Mesodermal cell (in vitro differentiated cells): ENCODE measurements around the gene PCDH11Y. TPM values are rescaled to one million over a fixed set of nuclear protein-coding genes. Genes with fewer than 3 reads are reported as not detected.
"Not testable (repeated sequence)": the region's sequence is repeated elsewhere in the genome, so short reads cannot be mapped to it uniquely, and the experiment has no call there.

Source experiments
- H3K27ac ChIP-seq: 2 replicates; pipeline ENCODE4 v1.7.0; 2013; ENCODE audit warnings: mild to moderate bottlenecking, low read depth, low read length, moderate library complexity; ENCODE audit not compliant: severe bottlenecking
- H3K36me3 ChIP-seq: 2 replicates; pipeline ENCODE4 v1.7.1; 2013; ENCODE audit warnings: mild to moderate bottlenecking, low read length, moderate library complexity; ENCODE audit not compliant: control insufficient read depth, insufficient read depth
- H3K4me1 ChIP-seq: one replicate; pipeline ENCODE4 v1.7.1; 2013; ENCODE audit warnings: mild to moderate bottlenecking, low read length; ENCODE audit not compliant: insufficient read depth, control insufficient read depth, poor library complexity, severe bottlenecking
- H3K4me3 ChIP-seq: 2 replicates; pipeline ENCODE4 v1.7.0; 2013; ENCODE audit warnings: low read length, control low read depth, mild to moderate bottlenecking; ENCODE audit not compliant: insufficient read depth, poor library complexity, severe bottlenecking; ENCODE audit errors: extremely low read depth
- H3K9me3 ChIP-seq: 2 replicates; pipeline ENCODE4 v1.7.1; 2013; ENCODE audit warnings: mild to moderate bottlenecking, low read length, moderate library complexity; ENCODE audit not compliant: control insufficient read depth
- WGBS, 2 experiments: methylation state at CpG; one replicate each; pipeline ENCODE4 v1.1.5; 2013; ENCODE audit warnings: missing lambda C conversion rate in 2 of 2; ENCODE audit not compliant: insufficient coverage in 2 of 2; 5-methylcytosine and 5-hydroxymethylcytosine counted together
- polyA plus RNA-seq, 2 experiments: library from polyadenylated mRNA; stranded (reverse); fragments of 50-300 nt; gene quantifications; one replicate each; pipeline ENCODE4 v1.2.3, GENCODE V29; 2013

PCDH11Y gene, protein sequence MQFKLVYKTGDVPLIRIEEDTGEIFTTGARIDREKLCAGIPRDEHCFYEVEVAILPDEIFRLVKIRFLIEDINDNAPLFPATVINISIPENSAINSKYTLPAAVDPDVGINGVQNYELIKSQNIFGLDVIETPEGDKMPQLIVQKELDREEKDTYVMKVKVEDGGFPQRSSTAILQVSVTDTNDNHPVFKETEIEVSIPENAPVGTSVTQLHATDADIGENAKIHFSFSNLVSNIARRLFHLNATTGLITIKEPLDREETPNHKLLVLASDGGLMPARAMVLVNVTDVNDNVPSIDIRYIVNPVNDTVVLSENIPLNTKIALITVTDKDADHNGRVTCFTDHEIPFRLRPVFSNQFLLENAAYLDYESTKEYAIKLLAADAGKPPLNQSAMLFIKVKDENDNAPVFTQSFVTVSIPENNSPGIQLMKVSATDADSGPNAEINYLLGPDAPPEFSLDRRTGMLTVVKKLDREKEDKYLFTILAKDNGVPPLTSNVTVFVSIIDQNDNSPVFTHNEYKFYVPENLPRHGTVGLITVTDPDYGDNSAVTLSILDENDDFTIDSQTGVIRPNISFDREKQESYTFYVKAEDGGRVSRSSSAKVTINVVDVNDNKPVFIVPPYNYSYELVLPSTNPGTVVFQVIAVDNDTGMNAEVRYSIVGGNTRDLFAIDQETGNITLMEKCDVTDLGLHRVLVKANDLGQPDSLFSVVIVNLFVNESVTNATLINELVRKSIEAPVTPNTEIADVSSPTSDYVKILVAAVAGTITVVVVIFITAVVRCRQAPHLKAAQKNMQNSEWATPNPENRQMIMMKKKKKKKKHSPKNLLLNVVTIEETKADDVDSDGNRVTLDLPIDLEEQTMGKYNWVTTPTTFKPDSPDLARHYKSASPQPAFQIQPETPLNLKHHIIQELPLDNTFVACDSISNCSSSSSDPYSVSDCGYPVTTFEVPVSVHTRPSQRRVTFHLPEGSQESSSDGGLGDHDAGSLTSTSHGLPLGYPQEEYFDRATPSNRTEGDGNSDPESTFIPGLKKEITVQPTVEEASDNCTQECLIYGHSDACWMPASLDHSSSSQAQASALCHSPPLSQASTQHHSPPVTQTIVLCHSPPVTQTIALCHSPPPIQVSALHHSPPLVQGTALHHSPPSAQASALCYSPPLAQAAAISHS (N-terminal part only)
- polyA plus RNA-seq (2013, experiment 1 of 2): 2.8 TPM
- polyA plus RNA-seq (2013, experiment 2 of 2): 4.7 TPM

DNA sequence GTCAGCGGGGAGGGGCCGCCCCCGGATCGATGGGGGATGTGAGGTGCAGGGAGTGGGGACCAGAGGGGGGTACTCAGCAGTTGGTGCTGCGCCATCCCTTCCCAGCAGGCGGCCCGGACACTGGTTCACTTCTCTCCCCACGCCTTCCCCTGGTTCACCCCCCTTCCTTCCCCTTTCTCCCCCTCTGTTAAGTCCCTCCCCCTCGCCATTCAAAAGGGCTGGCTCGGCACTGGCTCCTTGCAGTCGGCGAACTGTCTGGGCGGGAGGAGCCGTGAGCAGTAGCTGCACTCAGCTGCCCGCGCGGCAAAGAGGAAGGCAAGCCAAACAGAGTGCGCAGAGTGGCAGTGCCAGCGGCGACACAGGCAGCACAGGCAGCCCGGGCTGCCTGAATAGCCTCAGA is at the start of gene PCDH11Y:
Gene PCDH11Y, plus strand, starts transcription at position 240 of the 400 bp plus-strand sequence. CDS start 56,804 bp downstream, outside the sequence.
- peak within 1 kb of the TSS; percentile 28 for H3K4me3 ChIP-seq
- not testable (repeated sequence) for H3K27ac ChIP-seq, H3K36me3 ChIP-seq, H3K9me3 ChIP-seq, H3K4me1 ChIP-seq
- no CpG with 5 or more reads among the region's 21 CpGs for WGBS, 2 experiments

DNA sequence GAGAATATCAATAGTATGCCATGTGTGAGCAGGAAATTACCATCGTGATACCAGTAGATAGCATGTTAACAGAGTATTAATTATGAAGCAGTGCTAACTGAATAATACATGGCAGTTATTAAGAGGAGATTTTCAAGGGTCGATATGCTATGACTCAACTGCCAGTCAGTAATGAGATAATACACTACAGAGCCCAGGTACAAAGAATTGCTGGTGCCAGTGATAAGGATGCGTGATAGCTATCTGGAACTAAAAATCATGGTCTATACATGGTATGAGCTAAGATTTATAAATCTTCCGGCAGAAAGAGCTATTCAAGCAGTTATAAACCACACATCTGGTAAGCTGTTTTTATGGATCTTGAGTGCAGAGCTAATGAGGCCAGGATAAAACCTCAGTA is 32.2 kb upstream of the PCDH11Y start:
- not testable (repeated sequence) for H3K4me1 ChIP-seq, H3K36me3 ChIP-seq
- WGBS, 2 experiments: no CpG with 5 or more reads among the region's 4 CpGs

DNA sequence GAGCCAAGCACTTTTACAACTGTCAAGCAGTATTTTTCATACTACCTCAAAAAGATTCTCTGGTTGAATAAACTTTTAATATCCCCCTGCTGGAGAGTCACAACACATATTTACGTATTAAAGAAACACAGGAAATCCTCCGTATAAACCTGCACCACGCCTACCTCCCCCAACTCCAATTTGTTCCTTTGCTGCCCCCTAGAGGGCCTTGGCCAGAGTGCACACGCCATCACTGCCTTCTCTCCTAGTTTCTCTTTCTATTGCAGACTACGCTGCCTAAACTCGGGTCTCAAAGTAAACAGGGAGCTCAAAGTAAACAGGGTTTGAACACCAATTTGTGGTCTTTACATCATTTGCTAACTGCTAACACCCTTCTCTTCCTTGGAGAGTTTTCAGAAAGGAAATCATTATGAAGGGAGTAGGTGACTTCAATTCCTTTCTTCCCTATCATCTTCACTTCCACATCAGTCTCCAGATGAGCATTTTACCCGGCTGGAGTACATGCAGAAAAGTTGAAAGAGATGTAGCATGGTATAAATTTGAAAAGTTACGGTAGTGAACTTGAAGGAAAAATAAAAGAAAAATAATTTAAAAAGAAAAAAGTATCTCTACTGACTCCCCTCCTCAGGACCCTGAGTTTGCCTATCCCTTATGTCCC is 8.2 kb upstream of the PCDH11Y start:
- not testable (repeated sequence) for H3K4me1 ChIP-seq, H3K36me3 ChIP-seq, H3K4me3 ChIP-seq, H3K9me3 ChIP-seq, H3K27ac ChIP-seq
- WGBS, 2 experiments: no CpG with 5 or more reads among the region's 8 CpGs

More for the DNA sequence above, 32.2 kb upstream of the PCDH11Y start:
- not testable (repeated sequence) for H3K27ac ChIP-seq, H3K4me3 ChIP-seq, H3K9me3 ChIP-seq

DNA sequence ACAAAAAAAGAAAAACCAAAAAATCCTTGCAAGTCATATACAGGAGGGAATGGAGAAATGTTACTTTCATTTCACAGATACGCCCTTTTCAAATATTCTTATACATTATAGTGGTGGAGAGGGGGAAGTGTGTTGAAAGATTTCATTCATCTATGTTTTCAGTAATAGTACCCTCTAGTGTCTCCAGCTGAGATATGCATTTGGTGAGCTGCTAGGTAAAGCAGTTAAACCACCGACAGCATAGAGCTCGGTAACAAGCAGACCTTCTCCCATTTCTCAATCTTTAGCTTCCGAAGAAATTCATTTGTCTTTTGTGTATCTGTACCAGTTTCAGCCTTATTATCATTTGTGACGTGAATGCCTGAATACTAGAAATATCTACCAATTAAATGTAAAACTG is 5.2 kb upstream of the PCDH11Y start:
- H3K36me3 ChIP-seq, H3K4me1 ChIP-seq, H3K9me3 ChIP-seq, H3K4me3 ChIP-seq, H3K27ac ChIP-seq: not testable (repeated sequence)
- no CpG with 5 or more reads among the region's 5 CpGs for WGBS, 2 experiments

DNA sequence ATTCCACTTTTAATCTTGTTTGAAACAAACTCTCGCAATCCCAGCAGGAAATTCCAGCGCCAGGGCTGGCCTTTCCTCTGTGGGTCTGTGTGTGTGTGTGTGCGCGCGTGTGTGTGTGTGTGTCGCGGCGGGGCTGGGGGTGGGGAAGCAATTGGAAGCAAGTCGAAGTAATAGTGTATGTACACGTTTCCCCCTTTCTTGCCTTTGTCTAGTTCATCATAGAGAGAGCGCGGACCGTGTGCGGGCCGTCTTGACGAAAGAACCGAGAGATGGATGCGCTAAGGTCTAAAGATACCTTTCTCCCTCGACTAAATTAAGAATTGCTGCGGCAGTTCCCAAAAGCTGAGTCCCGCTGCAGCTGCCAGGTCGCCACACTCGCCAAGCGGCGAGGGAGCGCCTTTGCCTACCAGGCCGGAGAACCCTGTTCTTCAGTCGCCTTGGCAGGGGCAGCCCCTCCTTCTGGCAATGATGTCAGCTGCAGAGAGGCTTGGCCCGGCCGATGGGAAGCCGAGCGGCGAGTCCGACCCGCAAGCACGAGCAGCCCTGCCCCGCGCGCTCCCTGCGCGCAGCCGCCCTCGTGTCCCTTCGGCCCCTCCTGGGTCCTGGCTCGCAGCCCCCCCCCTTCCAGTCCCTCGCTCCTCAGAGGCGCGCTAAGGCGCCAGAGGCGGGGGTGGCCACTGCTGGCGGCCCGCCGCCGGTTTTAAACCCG is 2.5 kb downstream of the PCDH11Y start:
- H3K9me3 ChIP-seq, H3K4me1 ChIP-seq, H3K27ac ChIP-seq, H3K36me3 ChIP-seq: not testable (repeated sequence)
- peak overlapping the region; percentile 23 for H3K4me3 ChIP-seq
- no CpG with 5 or more reads among the region's 55 CpGs for WGBS, 2 experiments

DNA sequence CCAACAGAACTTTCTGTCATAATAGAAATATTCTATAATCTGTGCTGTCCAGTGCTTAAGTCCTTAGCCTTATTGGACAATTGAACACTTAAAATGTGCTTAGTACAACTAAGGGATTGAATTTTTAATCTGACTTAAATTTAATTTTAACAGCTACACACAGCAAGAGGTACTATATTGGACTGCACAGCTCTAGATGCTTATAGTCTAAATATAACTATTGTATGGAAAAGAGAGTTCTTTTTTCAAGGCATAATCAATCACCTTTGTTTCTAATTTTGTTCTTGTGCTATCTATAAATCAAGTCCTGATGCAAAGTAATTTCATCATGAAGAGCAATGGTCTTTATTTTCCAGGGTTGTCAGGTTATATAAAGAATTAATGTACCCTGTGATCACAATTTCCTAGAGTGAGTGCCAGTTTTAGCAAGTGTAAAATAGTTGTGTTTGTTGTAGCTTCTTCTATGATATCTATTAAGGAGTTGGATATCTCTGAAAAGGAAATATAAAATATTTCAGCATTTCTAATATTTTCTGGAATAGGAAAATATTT is 39.0 kb downstream of the PCDH11Y start:
- H3K9me3 ChIP-seq, H3K36me3 ChIP-seq, H3K4me1 ChIP-seq, H3K27ac ChIP-seq, H3K4me3 ChIP-seq: not testable (repeated sequence)

DNA sequence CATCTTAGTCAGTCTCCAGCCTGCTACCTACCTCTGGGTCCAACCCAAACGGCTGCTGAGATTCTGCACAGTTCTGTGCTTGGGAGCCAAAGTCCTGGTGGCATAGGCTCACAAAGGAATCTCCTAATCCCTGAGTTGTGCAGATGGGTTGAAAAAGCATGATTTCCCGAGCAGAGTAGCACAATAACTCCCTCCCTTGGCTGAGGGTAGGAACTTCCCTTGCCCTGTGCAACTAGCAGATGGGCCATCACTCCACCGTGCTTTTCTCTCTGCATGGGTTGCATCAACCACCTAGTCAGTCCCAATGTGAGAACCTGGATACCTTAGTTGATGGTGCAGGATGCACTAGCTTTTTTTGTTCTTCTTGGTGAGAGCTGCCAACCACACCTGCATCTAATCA is 82.9 kb downstream of the PCDH11Y start:
- no CpG with 5 or more reads among the region's 3 CpGs for WGBS, 2 experiments
- not testable (repeated sequence) for H3K27ac ChIP-seq, H3K36me3 ChIP-seq, H3K4me3 ChIP-seq, H3K9me3 ChIP-seq, H3K4me1 ChIP-seq

DNA sequence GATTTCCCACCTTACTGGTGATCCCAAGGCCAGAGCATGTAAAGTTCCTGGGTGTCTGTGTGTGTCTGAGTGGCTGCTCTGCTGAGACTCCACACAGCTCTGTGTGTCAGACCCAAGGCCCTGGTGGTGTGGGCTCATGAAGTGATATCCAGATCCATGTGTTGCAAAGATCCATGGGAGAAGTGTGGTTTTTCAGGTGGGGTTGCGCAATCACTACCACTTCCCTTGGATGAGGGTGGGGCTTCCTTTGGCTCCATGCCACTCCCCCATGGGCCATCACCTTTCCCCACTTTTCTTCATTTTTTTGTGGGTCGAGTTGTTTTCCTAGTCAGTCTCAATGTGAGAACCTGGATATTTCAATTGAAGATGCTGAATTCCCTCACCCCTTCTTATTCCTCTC is 182.9 kb downstream of the PCDH11Y start:
- H3K4me1 ChIP-seq, H3K9me3 ChIP-seq, H3K36me3 ChIP-seq, H3K4me3 ChIP-seq, H3K27ac ChIP-seq: not testable (repeated sequence)
- WGBS, 2 experiments: no CpG with 5 or more reads among the region's 2 CpGs

DNA sequence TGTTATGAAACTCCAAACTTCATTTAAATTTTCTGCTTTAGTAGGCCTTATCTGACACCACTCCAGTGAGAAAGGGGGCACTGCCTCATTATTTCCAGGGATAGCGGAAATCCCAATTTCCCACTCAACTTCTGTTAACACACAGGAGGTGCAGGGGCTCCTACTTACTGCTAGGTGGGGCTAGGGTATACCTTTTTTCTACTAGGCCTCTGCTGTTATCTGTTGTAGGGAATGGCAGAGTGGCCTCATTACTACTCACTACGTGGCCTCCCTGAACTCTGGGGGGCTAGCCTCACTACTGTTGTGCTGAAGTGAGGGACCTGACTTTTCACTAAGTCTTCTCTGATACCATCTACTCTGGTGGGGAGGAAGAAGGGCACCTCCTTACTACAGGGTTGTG is 215.0 kb downstream of the PCDH11Y start:
- H3K4me1 ChIP-seq, H3K36me3 ChIP-seq, H3K9me3 ChIP-seq, H3K27ac ChIP-seq, H3K4me3 ChIP-seq: not testable (repeated sequence)
- WGBS, 2 experiments: no CpG with 5 or more reads among the region's 2 CpGs

DNA sequence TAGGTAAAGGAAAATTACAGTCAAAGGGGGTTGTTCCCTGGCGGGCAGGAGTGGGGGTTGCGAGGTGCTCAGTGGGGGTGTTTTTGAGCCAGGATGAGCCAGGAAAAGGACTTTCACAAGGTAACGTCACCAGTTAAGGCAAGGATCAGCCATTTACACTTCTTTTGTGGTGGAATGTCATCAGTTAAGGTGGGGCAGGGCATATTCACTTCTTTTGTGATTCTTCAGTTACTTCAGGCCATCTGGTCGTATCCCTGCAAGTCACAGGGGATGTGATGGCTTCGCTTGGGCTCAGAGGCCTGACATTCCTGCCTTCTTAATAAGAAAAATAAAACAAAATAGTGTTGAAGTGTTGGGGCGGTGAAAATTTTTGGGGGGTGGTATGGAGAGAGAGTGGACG is 324.8 kb downstream of the PCDH11Y start:
- not testable (repeated sequence) for H3K4me1 ChIP-seq, H3K4me3 ChIP-seq, H3K9me3 ChIP-seq, H3K27ac ChIP-seq, H3K36me3 ChIP-seq
- WGBS, 2 experiments: no CpG with 5 or more reads among the region's 7 CpGs
